Mesodermal cell (in vitro differentiated cells): ENCODE measurements around the gene MACROD2.

Experiments
- H3K27ac ChIP-seq: 2 replicates; pipeline ENCODE4 v1.7.0; 2013; ENCODE audit warnings: mild to moderate bottlenecking, low read depth, low read length, moderate library complexity; ENCODE audit not compliant: severe bottlenecking
- H3K36me3 ChIP-seq: 2 replicates; pipeline ENCODE4 v1.7.1; 2013; ENCODE audit warnings: mild to moderate bottlenecking, low read length, moderate library complexity; ENCODE audit not compliant: control insufficient read depth, insufficient read depth
- H3K4me1 ChIP-seq: one replicate; pipeline ENCODE4 v1.7.1; 2013; ENCODE audit warnings: mild to moderate bottlenecking, low read length; ENCODE audit not compliant: insufficient read depth, control insufficient read depth, poor library complexity, severe bottlenecking
- H3K4me3 ChIP-seq: 2 replicates; pipeline ENCODE4 v1.7.0; 2013; ENCODE audit warnings: low read length, control low read depth, mild to moderate bottlenecking; ENCODE audit not compliant: insufficient read depth, poor library complexity, severe bottlenecking; ENCODE audit errors: extremely low read depth
- H3K9me3 ChIP-seq: 2 replicates; pipeline ENCODE4 v1.7.1; 2013; ENCODE audit warnings: mild to moderate bottlenecking, low read length, moderate library complexity; ENCODE audit not compliant: control insufficient read depth
- WGBS, 2 experiments: methylation state at CpG; one replicate each; pipeline ENCODE4 v1.1.5; 2013; ENCODE audit warnings: missing lambda C conversion rate in 2 of 2; ENCODE audit not compliant: insufficient coverage in 2 of 2; 5-methylcytosine and 5-hydroxymethylcytosine counted together

MACROD2 gene

GRCh38 chr20:14512839-14513238, 517.5 kb downstream of the MACROD2 start:
- H3K36me3 ChIP-seq: no peaks in the 10 kb centered on the region
- no peak overlapping the region for H3K4me3 ChIP-seq
- WGBS, 2 experiments: 0 to 50% methylated on average over 1 to 2 of the region's 2 CpGs
- no peaks in the 10 kb centered on the region for H3K9me3 ChIP-seq
- no peaks in the 10 kb centered on the region for H3K4me1 ChIP-seq
- no peak overlapping the region for H3K27ac ChIP-seq

DNA sequence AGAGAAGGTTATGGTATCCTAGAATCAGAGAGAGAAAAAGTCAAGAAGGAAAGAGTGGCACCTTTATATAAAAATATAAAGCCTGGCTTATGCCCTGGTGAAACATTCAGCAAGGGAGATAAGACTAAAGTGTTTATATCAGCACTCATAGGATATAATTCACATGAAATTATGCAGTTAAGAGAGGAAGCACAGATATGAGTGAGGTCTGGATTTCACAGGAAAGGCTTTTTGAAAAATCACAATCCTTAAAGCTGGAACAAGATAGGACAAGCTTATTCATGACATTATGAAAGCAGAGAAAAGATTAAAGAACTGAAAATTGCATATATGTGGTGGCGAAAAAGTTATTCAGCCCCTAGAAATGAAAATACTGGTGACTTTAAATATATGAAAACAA, 523.3 kb downstream of the MACROD2 start:
- no peaks in the 10 kb centered on the region for H3K4me1 ChIP-seq
- WGBS, 2 experiments: no CpG with 5 or more reads among the region's 1 CpG
- no peaks in the 10 kb centered on the region for H3K36me3 ChIP-seq
- H3K9me3 ChIP-seq: no peaks in the 10 kb centered on the region
- no peak overlapping the region for H3K4me3 ChIP-seq
- no peak overlapping the region for H3K27ac ChIP-seq

DNA sequence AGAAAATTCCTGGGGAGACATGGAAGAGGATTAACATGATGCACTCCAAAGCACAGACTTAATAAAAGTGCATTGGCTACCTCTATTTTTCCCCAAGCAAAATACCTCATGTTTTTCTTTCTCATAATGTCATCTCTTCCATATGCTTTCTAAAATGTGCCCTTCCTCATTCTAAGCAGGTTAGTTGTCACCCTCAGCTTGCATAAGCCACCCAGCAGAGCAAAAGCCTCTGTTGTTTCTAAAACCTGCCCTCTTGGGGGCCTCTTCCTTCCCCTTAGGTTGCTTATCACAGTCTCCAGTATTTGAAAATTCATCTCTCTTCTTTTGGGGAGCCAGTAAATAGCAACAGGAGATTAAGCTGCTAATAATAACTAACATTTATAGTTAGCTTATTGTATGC, 525.7 kb downstream of the MACROD2 start:
- Histone ChIP-seq H3K9me3 (no peaks in the 10 kb centered on the region), H3K4me3 (no peak overlapping the region), H3K36me3 (no peaks in the 10 kb centered on the region), H3K27ac (no peak overlapping the region), H3K4me1 (no peaks in the 10 kb centered on the region)

- no peaks in the 10 kb centered on the region for H3K9me3 ChIP-seq
- H3K36me3 ChIP-seq: no peaks in the 10 kb centered on the region
- no peak overlapping the region for H3K4me3 ChIP-seq
- WGBS, 2 experiments: no CpG with 5 or more reads among the region's 1 CpG
- no peaks in the 10 kb centered on the region for H3K4me1 ChIP-seq
- H3K27ac ChIP-seq: no peak overlapping the region
Measured at GRCh38 chr20:14521436-14521835, 526.1 kb downstream of the MACROD2 start.

- Histone ChIP-seq H3K9me3 (no peaks in the 10 kb centered on the region), H3K4me1 (no peaks in the 10 kb centered on the region), H3K36me3 (no peaks in the 10 kb centered on the region), H3K27ac (no peak overlapping the region), H3K4me3 (no peak overlapping the region)
- 85 to 100% methylated on average over 2 of the region's 5 CpGs for WGBS, 2 experiments
Measured at GRCh38 chr20:14522595-14522994, 527.3 kb downstream of the MACROD2 start.

DNA sequence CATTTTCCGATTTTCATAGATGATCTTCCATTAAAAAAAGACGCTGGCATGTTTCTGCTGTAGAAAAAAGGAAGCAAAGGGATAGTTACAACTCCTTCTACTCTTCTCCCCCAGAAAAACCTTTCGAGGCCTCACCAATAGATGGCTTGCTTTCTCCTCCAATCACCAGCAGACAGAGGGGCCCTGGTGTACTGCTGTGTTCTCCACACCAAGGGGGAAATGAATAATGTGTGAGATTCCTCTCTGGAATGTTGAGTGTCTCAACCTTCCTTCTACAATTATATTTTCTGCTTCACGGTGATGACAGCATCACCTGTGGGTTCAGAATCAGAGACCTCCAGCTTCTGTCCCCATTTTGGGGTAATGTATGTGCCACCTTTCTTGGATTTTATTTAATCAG, 527.8 kb downstream of the MACROD2 start:
- WGBS, 2 experiments: 83% methylated on average over 1 of the region's 4 CpGs; no CpG with 5 or more reads in 1 of the 2 experiments
- Histone ChIP-seq H3K4me3 (no peak overlapping the region), H3K4me1 (no peaks in the 10 kb centered on the region), H3K9me3 (no peaks in the 10 kb centered on the region), H3K36me3 (no peaks in the 10 kb centered on the region), H3K27ac (no peak overlapping the region)

GRCh38 chr20:14525426-14525825, 530.1 kb downstream of the MACROD2 start:
- Histone ChIP-seq H3K4me1 (no peaks in the 10 kb centered on the region), H3K36me3 (no peaks in the 10 kb centered on the region), H3K9me3 (no peaks in the 10 kb centered on the region), H3K27ac (no peak overlapping the region), H3K4me3 (no peak overlapping the region)
- WGBS, 2 experiments: 100% methylated on average over 1 of the region's 1 CpG; no CpG with 5 or more reads in 1 of the 2 experiments

DNA sequence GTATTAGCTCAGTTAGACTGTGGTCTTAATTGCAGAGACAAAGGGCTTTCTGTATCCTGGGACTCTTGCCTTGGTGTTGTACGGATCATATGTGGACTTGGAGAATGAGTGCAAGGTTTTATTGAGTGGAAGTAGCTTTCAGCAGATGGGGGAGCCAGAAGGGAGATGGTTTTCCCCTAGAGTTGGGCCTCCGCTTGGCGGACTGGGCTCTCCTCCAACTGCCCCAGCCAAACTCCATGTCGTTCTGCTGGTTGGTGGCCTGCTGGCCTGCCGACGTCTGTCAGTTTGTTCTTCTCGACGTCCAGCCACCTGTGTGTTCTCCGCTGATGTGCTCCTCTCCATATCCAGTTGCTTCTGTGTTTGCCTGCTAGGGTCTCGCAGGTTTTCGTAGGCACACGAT, 531.6 kb downstream of the MACROD2 start:
- no peaks in the 10 kb centered on the region for H3K36me3 ChIP-seq
- no peaks in the 10 kb centered on the region for H3K4me1 ChIP-seq
- no peaks in the 10 kb centered on the region for H3K9me3 ChIP-seq
- H3K27ac ChIP-seq: no peak overlapping the region
- no peak overlapping the region for H3K4me3 ChIP-seq
- 83 to 95% methylated on average over 9 to 12 of the region's 12 CpGs for WGBS, 2 experiments

GRCh38 chr20:14531786-14532185, 536.5 kb downstream of the MACROD2 start:
- Histone ChIP-seq H3K9me3 (no peaks in the 10 kb centered on the region), H3K4me1 (no peaks in the 10 kb centered on the region), H3K27ac (no peak overlapping the region), H3K36me3 (no peaks in the 10 kb centered on the region), H3K4me3 (no peak overlapping the region)
- 89 to 100% methylated on average over 1 to 3 of the region's 5 CpGs for WGBS, 2 experiments

DNA sequence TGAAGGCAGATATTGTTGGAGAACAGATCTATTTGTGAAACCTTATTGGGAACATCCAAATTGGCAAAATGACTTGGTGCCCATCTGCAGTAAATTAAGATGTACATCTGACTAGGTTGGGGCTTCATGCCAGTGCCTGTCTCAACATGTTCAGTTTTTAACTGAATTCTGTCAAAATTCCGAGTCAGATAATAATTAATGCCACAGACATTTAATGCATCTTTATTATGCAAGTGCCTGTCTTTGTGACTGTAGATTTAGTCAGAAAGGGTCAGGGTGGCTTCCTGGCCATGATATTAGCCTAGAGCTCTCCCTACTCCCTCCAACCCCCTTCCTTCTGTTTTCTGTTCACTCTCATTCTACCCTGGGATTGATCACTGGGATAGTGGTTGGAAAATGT, 541.4 kb downstream of the MACROD2 start:
- H3K4me1 ChIP-seq: no peaks in the 10 kb centered on the region
- H3K4me3 ChIP-seq: no peak overlapping the region
- no peaks in the 10 kb centered on the region for H3K36me3 ChIP-seq
- WGBS, 2 experiments: no CpG with 5 or more reads among the region's 1 CpG
- no peak overlapping the region for H3K27ac ChIP-seq
- H3K9me3 ChIP-seq: no peaks in the 10 kb centered on the region

DNA sequence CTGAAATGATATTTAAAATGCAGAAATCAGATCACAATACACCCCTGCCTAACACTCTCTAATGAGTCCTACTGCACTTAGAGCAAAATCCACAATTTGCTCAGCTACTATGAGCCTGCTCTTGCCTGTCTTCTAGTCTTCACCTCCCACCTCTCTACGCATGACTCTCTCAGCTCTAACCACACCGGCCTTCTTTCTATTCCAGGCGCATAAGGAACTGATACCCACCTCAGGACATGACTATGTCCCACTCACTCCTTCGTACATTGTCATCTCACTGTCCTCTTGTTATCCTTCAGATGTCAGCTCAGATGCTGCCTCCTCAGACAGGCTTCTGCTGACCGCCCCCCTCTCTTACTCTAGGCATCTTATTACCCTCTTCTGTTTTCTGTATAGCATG, 543.1 kb downstream of the MACROD2 start:
- no peaks in the 10 kb centered on the region for H3K9me3 ChIP-seq
- H3K4me1 ChIP-seq: no peaks in the 10 kb centered on the region
- no peak overlapping the region for H3K4me3 ChIP-seq
- H3K27ac ChIP-seq: no peak overlapping the region
- WGBS, 2 experiments: 84 to 86% methylated on average over 5 of the region's 5 CpGs
- H3K36me3 ChIP-seq: no peaks in the 10 kb centered on the region

DNA sequence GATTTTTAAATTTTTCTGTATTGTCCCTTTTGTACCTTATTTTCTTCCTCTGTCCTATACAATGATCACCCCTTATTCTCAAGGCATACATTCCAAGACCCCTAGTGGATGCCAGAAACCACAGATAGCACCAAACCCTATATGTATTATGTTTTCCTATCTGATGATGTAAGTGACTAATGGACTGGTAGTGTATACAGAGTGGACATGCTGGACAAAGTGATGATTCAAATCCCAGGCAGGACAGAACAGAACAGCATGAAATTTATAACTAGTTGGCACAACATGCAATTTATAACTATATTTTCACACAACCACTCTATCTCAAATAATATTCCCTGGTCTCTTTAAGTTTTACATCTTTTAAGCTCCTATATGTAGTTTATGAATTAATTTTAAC, 547.7 kb downstream of the MACROD2 start:
- Histone ChIP-seq H3K36me3 (no peaks in the 10 kb centered on the region), H3K9me3 (no peaks in the 10 kb centered on the region), H3K27ac (no peak overlapping the region), H3K4me3 (no peak overlapping the region), H3K4me1 (no peaks in the 10 kb centered on the region)
